Liver (tissue), 3 donors: ENCODE results near the gene MXRA8.

Experiments
- EGR1 ChIP-seq, 2 donors: IDR thresholded peaks; 2 replicates each; pipeline ENCODE4 v1.6.1; 2016 to 2018; ENCODE audit warnings: antibody characterized with exemption in 2 of 2, low read depth in 2 of 2
- JUND ChIP-seq, 2 donors: IDR thresholded peaks; 2 replicates each; pipeline ENCODE4 v1.6.1; 2016; ENCODE audit warnings: antibody characterized with exemption in 2 of 2
- TF ChIP-seq, protein P1 (sequence below): fragments of 150-350 bp; IDR thresholded peaks from 2 replicates; pipeline ENCODE4 v1.5.1; 2017; ENCODE audit warnings: improper control_type of control experiment, low read depth, low read length; ENCODE audit not compliant: missing input control
- TF ChIP-seq, protein P2 (sequence below): IDR thresholded peaks from 2 replicates; pipeline ENCODE4 v1.6.1; 2016; ENCODE audit warnings: antibody characterized with exemption, mild to moderate bottlenecking
- donor health status: healthy.
- donor health status: healthy.

DNA sequence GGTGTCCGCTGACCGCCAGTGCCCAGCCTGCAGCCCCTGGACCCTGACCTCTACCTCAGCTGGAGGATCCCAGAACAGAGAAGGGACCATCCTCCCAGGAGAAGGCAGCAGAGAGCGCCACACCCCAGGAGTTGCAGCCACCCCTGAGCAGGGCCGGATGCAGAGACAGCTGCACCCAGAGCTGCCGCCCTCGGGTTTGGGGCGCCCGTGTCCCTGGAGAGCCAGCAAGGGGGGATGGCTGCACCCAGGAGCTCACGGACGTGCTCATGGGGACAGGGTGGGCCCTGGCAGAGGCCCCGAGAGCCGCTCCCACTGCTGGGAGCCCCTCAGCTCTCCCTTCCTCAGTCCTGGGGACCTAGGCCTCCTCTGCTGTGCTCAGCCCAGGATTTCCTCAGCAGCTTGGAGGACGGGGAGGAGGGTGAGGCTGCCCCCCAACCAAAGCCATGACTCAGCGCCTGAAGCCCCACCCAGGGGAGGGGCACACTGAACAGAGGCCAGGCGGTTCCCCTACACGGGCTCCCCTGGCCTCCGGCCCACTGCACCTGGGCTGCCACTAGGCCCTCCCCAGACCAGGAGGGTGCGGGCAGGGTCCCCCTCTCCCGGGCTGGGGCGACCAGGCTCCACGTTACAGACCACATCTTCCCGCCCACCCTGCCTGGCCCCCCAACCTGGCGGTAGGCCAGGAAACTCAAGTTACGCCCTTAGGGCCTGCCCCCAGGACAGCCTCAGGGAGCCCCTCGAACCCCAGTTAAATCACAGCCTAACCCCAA lies 52.9 kb downstream of the MXRA8 start:
- TF ChIP-seq, protein P1, sequence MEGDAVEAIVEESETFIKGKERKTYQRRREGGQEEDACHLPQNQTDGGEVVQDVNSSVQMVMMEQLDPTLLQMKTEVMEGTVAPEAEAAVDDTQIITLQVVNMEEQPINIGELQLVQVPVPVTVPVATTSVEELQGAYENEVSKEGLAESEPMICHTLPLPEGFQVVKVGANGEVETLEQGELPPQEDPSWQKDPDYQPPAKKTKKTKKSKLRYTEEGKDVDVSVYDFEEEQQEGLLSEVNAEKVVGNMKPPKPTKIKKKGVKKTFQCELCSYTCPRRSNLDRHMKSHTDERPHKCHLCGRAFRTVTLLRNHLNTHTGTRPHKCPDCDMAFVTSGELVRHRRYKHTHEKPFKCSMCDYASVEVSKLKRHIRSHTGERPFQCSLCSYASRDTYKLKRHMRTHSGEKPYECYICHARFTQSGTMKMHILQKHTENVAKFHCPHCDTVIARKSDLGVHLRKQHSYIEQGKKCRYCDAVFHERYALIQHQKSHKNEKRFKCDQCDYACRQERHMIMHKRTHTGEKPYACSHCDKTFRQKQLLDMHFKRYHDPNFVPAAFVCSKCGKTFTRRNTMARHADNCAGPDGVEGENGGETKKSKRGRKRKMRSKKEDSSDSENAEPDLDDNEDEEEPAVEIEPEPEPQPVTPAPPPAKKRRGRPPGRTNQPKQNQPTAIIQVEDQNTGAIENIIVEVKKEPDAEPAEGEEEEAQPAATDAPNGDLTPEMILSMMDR = no peak
- TF ChIP-seq, protein P2, sequence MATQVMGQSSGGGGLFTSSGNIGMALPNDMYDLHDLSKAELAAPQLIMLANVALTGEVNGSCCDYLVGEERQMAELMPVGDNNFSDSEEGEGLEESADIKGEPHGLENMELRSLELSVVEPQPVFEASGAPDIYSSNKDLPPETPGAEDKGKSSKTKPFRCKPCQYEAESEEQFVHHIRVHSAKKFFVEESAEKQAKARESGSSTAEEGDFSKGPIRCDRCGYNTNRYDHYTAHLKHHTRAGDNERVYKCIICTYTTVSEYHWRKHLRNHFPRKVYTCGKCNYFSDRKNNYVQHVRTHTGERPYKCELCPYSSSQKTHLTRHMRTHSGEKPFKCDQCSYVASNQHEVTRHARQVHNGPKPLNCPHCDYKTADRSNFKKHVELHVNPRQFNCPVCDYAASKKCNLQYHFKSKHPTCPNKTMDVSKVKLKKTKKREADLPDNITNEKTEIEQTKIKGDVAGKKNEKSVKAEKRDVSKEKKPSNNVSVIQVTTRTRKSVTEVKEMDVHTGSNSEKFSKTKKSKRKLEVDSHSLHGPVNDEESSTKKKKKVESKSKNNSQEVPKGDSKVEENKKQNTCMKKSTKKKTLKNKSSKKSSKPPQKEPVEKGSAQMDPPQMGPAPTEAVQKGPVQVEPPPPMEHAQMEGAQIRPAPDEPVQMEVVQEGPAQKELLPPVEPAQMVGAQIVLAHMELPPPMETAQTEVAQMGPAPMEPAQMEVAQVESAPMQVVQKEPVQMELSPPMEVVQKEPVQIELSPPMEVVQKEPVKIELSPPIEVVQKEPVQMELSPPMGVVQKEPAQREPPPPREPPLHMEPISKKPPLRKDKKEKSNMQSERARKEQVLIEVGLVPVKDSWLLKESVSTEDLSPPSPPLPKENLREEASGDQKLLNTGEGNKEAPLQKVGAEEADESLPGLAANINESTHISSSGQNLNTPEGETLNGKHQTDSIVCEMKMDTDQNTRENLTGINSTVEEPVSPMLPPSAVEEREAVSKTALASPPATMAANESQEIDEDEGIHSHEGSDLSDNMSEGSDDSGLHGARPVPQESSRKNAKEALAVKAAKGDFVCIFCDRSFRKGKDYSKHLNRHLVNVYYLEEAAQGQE = no peak
- TF ChIP-seq JUND (IDR thresholded peaks at IDR 0.05) (no peak), EGR1 (IDR thresholded peaks at IDR 0.05; ENCODE audit: low read depth in 2 of 2) (no peak)
